ENCODE measurements around the gene BHLHA15.

Gene BHLHA15

GRCh38 chr7:98223351-98223897 is 12.2 kb downstream of the BHLHA15 start:
- TF ChIP-seq CTCF (conservative IDR thresholded peaks at IDR 0.05; ENCODE audit: low read depth, low read length) = no peak
- H3K4me3 ChIP-seq (ENCODE audit: low read length) = no peak overlapping the region
- no peak for DNase-seq (ENCODE audit: low read depth)

- H3K4me3 ChIP-seq (ENCODE audit: low read length) = no peak overlapping the region
- DNase-seq (ENCODE audit: low read depth) = no peak
- no peak for TF ChIP-seq CTCF (conservative IDR thresholded peaks at IDR 0.05; ENCODE audit: low read depth, low read length)
Observed at GRCh38 chr7:98223898-98224700, 12.9 kb downstream of the BHLHA15 start.

- no peak for DNase-seq (ENCODE audit: low read depth)
- no peak for TF ChIP-seq CTCF (conservative IDR thresholded peaks at IDR 0.05; ENCODE audit: low read depth, low read length)
Observed at GRCh38 chr7:98224701-98225181, 13.5 kb downstream of the BHLHA15 start.

GRCh38 chr7:98225913-98226614 is 14.8 kb downstream of the BHLHA15 start:
- DNase-seq (ENCODE audit: low read depth) = no peak
- no peak overlapping the region for H3K4me3 ChIP-seq (ENCODE audit: low read length)
- TF ChIP-seq CTCF (conservative IDR thresholded peaks at IDR 0.05; ENCODE audit: low read depth, low read length) = no peak

More at GRCh38 chr7:98224701-98225181, 13.5 kb downstream of the BHLHA15 start:
- no peak overlapping the region for H3K4me3 ChIP-seq (ENCODE audit: low read length)

GRCh38 chr7:98227939-98228338 is 16.7 kb downstream of the BHLHA15 start:
- H3K4me3 ChIP-seq (ENCODE audit: low read length) = no peak overlapping the region
- DNase-seq (ENCODE audit: low read depth) = no peak
- TF ChIP-seq CTCF (conservative IDR thresholded peaks at IDR 0.05; ENCODE audit: low read depth, low read length) = no peak

- DNase-seq (ENCODE audit: low read depth) = no peak
- no peak for TF ChIP-seq CTCF (conservative IDR thresholded peaks at IDR 0.05; ENCODE audit: low read depth, low read length)
- H3K4me3 ChIP-seq (ENCODE audit: low read length) = no peak overlapping the region
Observed at GRCh38 chr7:98228801-98229200, 17.6 kb downstream of the BHLHA15 start.

Measured in retinal pigment epithelial cell (primary cell).